HEK293 (cell line): ENCODE data around the gene EIF4G3.

Source experiments
- CTCF ChIA-PET: fragments of 350-600 bp; formaldehyde crosslinking; extraction: SDS; loops from one replicate; lab custom pipeline; 2021; ENCODE audit warnings: antibody characterized with exemption; lab: Yijun Ruan, JAX
- POLR2A ChIA-PET: fragments of 300-600 bp; formaldehyde crosslinking; extraction: SDS; loops from one replicate; lab custom pipeline; 2020; ENCODE audit warnings: antibody characterized with exemption, inconsistent platforms; lab: Yijun Ruan, JAX
- H3K27ac ChIP-seq: fragments of 200-500 bp; sonication (Bioruptor generic); 2 replicates; pipeline ENCODE4 v1.5.1; 2014; ENCODE audit warnings: low read depth, low read length, control low read depth, inconsistent platforms; ENCODE audit errors: extremely low read depth
- H3K36me3 ChIP-seq, 2 experiments: fragments of 200-500 bp in 1 of 2; sonication (Bioruptor generic) in 1 of 2; 1 replicate in 1 of 2; 2 replicates in 1 of 2; pipeline ENCODE4 v1.5.1; 2014 to 2017; ENCODE audit warnings: inconsistent platforms in 2 of 2, low read length in 2 of 2; ENCODE audit not compliant: control insufficient read depth in 2 of 2, insufficient read depth in 1 of 2
- H3K4me1 ChIP-seq: fragments of 200-500 bp; sonication (Bioruptor generic); 2 replicates; pipeline ENCODE4 v1.5.1; 2014; ENCODE audit warnings: mild to moderate bottlenecking, low read length, inconsistent platforms; ENCODE audit not compliant: control insufficient read depth, insufficient read depth
- H3K4me3 ChIP-seq: 2 replicates; pipeline ENCODE4 v1.5.1; 2011; ENCODE audit warnings: low read depth, mild to moderate bottlenecking, control low read depth, low read length, moderate library complexity
- H3K9me3 ChIP-seq: fragments of 200-500 bp; sonication (Bioruptor generic); 2 replicates; pipeline ENCODE4 v1.5.1; 2014; ENCODE audit warnings: low read depth, low read length, inconsistent platforms; ENCODE audit not compliant: control insufficient read depth, insufficient read depth
- BCL11B ChIP-seq: fragments of 450-650 bp; formaldehyde crosslinking; IDR thresholded peaks from 2 replicates; pipeline ENCODE4 v1.5.1; 2016; ENCODE audit warnings: low read depth, missing biosample characterization, missing genetic modification characterization
- HOXA7 ChIP-seq: sonication (generic); formaldehyde crosslinking; IDR thresholded peaks from 2 replicates; pipeline ENCODE4 v1.8.1; 2022; ENCODE audit warnings: missing genetic modification reagents, borderline replicate concordance
- IKZF3 ChIP-seq: fragments of 450-650 bp; IDR thresholded peaks from 2 replicates; pipeline ENCODE4 v1.5.0; 2018; ENCODE audit warnings: missing biosample characterization, mild to moderate bottlenecking, missing genetic modification characterization, moderate library complexity
- KLF7 ChIP-seq: fragments of 450-650 bp; formaldehyde crosslinking; IDR thresholded peaks from 2 replicates; pipeline ENCODE4 v1.5.1; 2016; ENCODE audit warnings: missing biosample characterization, missing genetic modification characterization, borderline replicate concordance
- KLF8 ChIP-seq: fragments of 450-650 bp; formaldehyde crosslinking; IDR thresholded peaks from 2 replicates; pipeline ENCODE4 v1.5.1; 2016; ENCODE audit warnings: missing biosample characterization, missing genetic modification characterization
- SALL2 ChIP-seq: fragments of 450-650 bp; formaldehyde crosslinking; IDR thresholded peaks from 2 replicates; pipeline ENCODE4 v1.5.0; 2017; ENCODE audit warnings: missing biosample characterization, mild to moderate bottlenecking, missing genetic modification characterization, borderline replicate concordance
- SCRT1 ChIP-seq: fragments of 450-650 bp; formaldehyde crosslinking; IDR thresholded peaks from 2 replicates; pipeline ENCODE4 v1.5.1; 2016; ENCODE audit warnings: missing biosample characterization, missing genetic modification characterization, borderline replicate concordance
- SP7 ChIP-seq: fragments of 450-650 bp; formaldehyde crosslinking; IDR thresholded peaks from 2 replicates; pipeline ENCODE4 v1.5.1; 2016; ENCODE audit warnings: missing biosample characterization, missing genetic modification characterization
- YY2 ChIP-seq: fragments of 450-650 bp; formaldehyde crosslinking; IDR thresholded peaks from 2 replicates; pipeline ENCODE4 v1.5.1; 2016; ENCODE audit warnings: missing biosample characterization, missing genetic modification characterization
- ZNF16 ChIP-seq: fragments of 450-650 bp; formaldehyde crosslinking; IDR thresholded peaks from 2 replicates; pipeline ENCODE4 v1.5.1; 2016; ENCODE audit warnings: low read depth, missing biosample characterization, missing genetic modification characterization
- ZNF19 ChIP-seq: fragments of 450-650 bp; formaldehyde crosslinking; IDR thresholded peaks from 2 replicates; pipeline ENCODE4; 2016; ENCODE audit warnings: missing biosample characterization, missing genetic modification characterization, low read depth
- ZNF341 ChIP-seq: fragments of 450-650 bp; formaldehyde crosslinking; IDR thresholded peaks from 2 replicates; pipeline ENCODE4; 2016; ENCODE audit warnings: low read depth, missing biosample characterization, missing genetic modification characterization
- ZNF48 ChIP-seq: fragments of 450-650 bp; formaldehyde crosslinking; IDR thresholded peaks from 2 replicates; pipeline ENCODE4 v1.5.1; 2016; ENCODE audit warnings: missing biosample characterization, missing genetic modification characterization
- ZNF510 ChIP-seq: fragments of 450-650 bp; formaldehyde crosslinking; IDR thresholded peaks from 2 replicates; pipeline ENCODE4 v1.5.1; 2018; ENCODE audit warnings: mild to moderate bottlenecking, missing genetic modification characterization, missing biosample characterization; ENCODE audit not compliant: insufficient replicate concordance
- ZNF514 ChIP-seq: fragments of 450-650 bp; formaldehyde crosslinking; IDR thresholded peaks from 2 replicates; pipeline ENCODE4 v1.5.1; 2016; ENCODE audit warnings: missing biosample characterization, missing genetic modification characterization
- ZNF558 ChIP-seq: fragments of 450-650 bp; formaldehyde crosslinking; IDR thresholded peaks from 2 replicates; pipeline ENCODE4 v1.5.1; 2016; ENCODE audit warnings: missing biosample characterization, missing genetic modification characterization
- ZNF571 ChIP-seq: fragments of 450-650 bp; formaldehyde crosslinking; IDR thresholded peaks from 2 replicates; pipeline ENCODE4 v1.5.0; 2017; ENCODE audit warnings: missing biosample characterization, missing genetic modification characterization
- ZNF585B ChIP-seq: fragments of 450-650 bp; formaldehyde crosslinking; IDR thresholded peaks from 2 replicates; pipeline ENCODE4 v1.5.1; 2016; ENCODE audit warnings: missing biosample characterization, missing genetic modification characterization
- ZNF677 ChIP-seq: fragments of 450-650 bp; IDR thresholded peaks from 2 replicates; pipeline ENCODE4 v1.5.0; 2018; ENCODE audit warnings: missing biosample characterization, mild to moderate bottlenecking, missing genetic modification characterization, moderate library complexity
- ZNF747 ChIP-seq: fragments of 450-650 bp; formaldehyde crosslinking; IDR thresholded peaks from 2 replicates; pipeline ENCODE4 v1.5.1; 2016; ENCODE audit warnings: missing biosample characterization, missing genetic modification characterization
- TF ChIP-seq, protein P1 (sequence below): fragments of 450-650 bp; formaldehyde crosslinking; IDR thresholded peaks from 2 replicates; pipeline ENCODE4 v1.5.1; 2017; ENCODE audit warnings: missing biosample characterization, missing genetic modification characterization
- TF ChIP-seq, protein P2 (sequence below): fragments of 450-650 bp; formaldehyde crosslinking; IDR thresholded peaks from 2 replicates; pipeline ENCODE4 v1.5.1; 2016; ENCODE audit warnings: missing biosample characterization, missing genetic modification characterization
- TF ChIP-seq, protein P3 (sequence below): fragments of 450-650 bp; formaldehyde crosslinking; conservative IDR thresholded peaks from 2 replicates; pipeline ENCODE4 v1.5.1; 2016; ENCODE audit warnings: low read depth, missing biosample characterization, missing genetic modification characterization
- TF ChIP-seq, protein P4 (sequence below): fragments of 450-650 bp; formaldehyde crosslinking; IDR thresholded peaks from 2 replicates; pipeline ENCODE4 v1.5.1; 2017; ENCODE audit warnings: missing biosample characterization, missing genetic modification characterization
- TF ChIP-seq, protein P5 (sequence below): fragments of 450-650 bp; formaldehyde crosslinking; IDR thresholded peaks from 2 replicates; pipeline ENCODE4 v1.5.1; 2016; ENCODE audit warnings: missing biosample characterization, missing genetic modification characterization

Gene EIF4G3

DNA sequence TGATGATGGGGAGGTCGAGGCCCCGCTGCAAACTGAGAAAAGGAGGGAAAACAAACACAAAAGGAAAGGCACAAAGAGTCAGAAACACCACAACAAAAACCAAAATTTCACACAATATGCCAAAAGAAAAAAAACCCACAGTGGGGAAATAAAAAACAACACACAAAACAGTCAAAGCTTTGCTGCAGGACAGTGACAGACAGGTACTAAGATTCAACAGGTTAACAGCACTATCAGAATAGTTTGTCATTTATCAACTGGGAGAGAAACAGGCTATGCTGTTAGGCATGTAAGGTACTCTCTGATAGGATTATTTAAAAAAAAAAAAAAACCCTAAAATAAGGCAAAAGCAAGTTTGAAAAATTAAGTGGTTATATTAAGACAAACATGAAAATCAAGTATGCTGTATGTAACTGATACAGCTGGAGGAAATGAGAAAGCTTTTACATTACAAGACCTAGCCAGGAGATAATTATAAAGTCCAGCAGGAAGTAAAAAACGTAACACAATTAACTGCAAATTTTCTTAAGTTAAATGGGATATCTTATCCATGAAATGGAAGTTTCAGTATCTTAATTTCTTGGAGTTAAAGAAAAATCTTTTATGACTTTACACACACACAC, 179.0 kb downstream of the EIF4G3 start (continued):
- no peak for TF ChIP-seq KLF7 (tag by site-specific recombination)
- TF ChIP-seq ZNF514 (tag by site-specific recombination), result no peak
- peak; percentile 96 for TF ChIP-seq SCRT1
- no peak for TF ChIP-seq ZNF19
- TF ChIP-seq ZNF571 (tag by site-specific recombination), result no peak
- TF ChIP-seq, protein P1, sequence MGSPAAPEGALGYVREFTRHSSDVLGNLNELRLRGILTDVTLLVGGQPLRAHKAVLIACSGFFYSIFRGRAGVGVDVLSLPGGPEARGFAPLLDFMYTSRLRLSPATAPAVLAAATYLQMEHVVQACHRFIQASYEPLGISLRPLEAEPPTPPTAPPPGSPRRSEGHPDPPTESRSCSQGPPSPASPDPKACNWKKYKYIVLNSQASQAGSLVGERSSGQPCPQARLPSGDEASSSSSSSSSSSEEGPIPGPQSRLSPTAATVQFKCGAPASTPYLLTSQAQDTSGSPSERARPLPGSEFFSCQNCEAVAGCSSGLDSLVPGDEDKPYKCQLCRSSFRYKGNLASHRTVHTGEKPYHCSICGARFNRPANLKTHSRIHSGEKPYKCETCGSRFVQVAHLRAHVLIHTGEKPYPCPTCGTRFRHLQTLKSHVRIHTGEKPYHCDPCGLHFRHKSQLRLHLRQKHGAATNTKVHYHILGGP (tag by site-specific recombination), result no peak
- TF ChIP-seq ZNF48, result no peak
- TF ChIP-seq ZNF677 (tag by site-specific recombination), result no peak
- no peak for TF ChIP-seq HOXA7 (CRISPR knock-in tag)
- no peak for TF ChIP-seq ZNF341 (tag by site-specific recombination)
- 0 out of 2 replicates have a peak, but pooled peaks have one; percentile 23 for TF ChIP-seq ZNF558 (tag by site-specific recombination)
- TF ChIP-seq YY2, result no peak
- TF ChIP-seq, protein P2, sequence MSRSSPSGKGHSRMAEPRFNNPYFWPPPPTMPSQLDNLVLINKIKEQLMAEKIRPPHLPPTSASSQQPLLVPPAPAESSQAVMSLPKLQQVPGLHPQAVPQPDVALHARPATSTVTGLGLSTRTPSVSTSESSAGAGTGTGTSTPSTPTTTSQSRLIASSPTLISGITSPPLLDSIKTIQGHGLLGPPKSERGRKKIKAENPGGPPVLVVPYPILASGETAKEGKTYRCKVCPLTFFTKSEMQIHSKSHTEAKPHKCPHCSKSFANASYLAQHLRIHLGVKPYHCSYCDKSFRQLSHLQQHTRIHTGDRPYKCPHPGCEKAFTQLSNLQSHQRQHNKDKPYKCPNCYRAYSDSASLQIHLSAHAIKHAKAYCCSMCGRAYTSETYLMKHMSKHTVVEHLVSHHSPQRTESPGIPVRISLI (tag by site-specific recombination), result 0 out of 2 replicates have a peak, but pooled peaks have one; percentile 47
- TF ChIP-seq SP7 (tag by site-specific recombination), result no peak
- no peak for TF ChIP-seq BCL11B (tag by site-specific recombination)
- TF ChIP-seq, protein P3, sequence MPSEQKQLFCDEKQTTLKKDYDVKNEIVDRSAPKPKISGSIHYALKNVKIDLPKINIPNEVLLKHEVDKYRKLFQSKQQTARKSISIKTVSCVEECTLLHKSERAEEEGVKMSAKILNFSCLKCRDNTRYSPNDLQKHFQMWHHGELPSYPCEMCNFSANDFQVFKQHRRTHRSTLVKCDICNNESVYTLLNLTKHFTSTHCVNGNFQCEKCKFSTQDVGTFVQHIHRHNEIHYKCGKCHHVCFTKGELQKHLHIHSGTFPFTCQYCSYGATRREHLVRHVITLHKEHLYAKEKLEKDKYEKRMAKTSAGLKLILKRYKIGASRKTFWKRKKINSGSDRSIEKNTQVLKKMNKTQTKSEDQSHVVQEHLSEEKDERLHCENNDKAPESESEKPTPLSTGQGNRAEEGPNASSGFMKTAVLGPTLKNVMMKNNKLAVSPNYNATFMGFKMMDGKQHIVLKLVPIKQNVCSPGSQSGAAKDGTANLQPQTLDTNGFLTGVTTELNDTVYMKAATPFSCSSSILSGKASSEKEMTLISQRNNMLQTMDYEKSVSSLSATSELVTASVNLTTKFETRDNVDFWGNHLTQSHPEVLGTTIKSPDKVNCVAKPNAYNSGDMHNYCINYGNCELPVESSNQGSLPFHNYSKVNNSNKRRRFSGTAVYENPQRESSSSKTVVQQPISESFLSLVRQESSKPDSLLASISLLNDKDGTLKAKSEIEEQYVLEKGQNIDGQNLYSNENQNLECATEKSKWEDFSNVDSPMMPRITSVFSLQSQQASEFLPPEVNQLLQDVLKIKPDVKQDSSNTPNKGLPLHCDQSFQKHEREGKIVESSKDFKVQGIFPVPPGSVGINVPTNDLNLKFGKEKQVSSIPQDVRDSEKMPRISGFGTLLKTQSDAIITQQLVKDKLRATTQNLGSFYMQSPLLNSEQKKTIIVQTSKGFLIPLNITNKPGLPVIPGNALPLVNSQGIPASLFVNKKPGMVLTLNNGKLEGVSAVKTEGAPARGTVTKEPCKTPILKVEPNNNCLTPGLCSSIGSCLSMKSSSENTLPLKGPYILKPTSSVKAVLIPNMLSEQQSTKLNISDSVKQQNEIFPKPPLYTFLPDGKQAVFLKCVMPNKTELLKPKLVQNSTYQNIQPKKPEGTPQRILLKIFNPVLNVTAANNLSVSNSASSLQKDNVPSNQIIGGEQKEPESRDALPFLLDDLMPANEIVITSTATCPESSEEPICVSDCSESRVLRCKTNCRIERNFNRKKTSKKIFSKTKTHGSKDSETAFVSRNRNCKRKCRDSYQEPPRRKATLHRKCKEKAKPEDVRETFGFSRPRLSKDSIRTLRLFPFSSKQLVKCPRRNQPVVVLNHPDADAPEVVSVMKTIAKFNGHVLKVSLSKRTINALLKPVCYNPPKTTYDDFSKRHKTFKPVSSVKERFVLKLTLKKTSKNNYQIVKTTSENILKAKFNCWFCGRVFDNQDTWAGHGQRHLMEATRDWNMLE (tag by site-specific recombination), result no peak
- TF ChIP-seq, protein P4, sequence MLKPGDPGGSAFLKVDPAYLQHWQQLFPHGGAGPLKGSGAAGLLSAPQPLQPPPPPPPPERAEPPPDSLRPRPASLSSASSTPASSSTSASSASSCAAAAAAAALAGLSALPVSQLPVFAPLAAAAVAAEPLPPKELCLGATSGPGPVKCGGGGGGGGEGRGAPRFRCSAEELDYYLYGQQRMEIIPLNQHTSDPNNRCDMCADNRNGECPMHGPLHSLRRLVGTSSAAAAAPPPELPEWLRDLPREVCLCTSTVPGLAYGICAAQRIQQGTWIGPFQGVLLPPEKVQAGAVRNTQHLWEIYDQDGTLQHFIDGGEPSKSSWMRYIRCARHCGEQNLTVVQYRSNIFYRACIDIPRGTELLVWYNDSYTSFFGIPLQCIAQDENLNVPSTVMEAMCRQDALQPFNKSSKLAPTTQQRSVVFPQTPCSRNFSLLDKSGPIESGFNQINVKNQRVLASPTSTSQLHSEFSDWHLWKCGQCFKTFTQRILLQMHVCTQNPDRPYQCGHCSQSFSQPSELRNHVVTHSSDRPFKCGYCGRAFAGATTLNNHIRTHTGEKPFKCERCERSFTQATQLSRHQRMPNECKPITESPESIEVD (tag by site-specific recombination), result peak; percentile 55
- no peak for TF ChIP-seq ZNF747 (tag by site-specific recombination)

DNA sequence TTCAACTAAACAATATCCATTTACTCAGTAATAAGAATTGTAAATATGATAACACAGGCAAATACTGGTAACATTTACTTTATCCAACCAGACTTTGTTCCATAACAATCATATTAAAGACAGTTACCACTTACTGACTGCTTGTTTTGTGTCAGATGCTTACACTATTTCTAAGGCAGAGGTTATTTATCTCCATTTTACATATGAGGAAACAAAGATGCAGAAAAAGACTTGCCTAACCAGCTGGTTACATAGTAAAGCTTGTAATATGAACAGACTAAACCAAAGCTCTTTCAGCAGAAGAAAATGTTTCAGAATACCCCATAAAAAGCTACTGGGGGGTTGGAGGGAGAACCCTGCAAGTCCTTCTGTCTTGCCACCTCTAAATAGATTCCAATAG, 180.1 kb downstream of the EIF4G3 start:
- CTCF ChIA-PET, result interaction anchor here (1.5 kb wide), 1 partner anchor 199 kb away, joined by 5 read pairs; no protein-coding TSS in a partner anchor
- Histone ChIP-seq H3K4me3 (no peak overlapping the region), H3K27ac (no peak overlapping the region), H3K4me1 (peaks cover 39% of the 10 kb centered on the region), H3K9me3 (no peaks in the 10 kb centered on the region), H3K36me3 (peaks cover 0 to 10% of the 10 kb centered on the region in 2 experiments; a peak in 1 of 3 replicates)
- POLR2A ChIA-PET, result no interaction called here
- no peak for TF ChIP-seq IKZF3 (tag by site-specific recombination)
- TF ChIP-seq ZNF510 (tag by site-specific recombination), result no peak
- no peak for TF ChIP-seq ZNF16 (tag by site-specific recombination)
- TF ChIP-seq, protein P5, sequence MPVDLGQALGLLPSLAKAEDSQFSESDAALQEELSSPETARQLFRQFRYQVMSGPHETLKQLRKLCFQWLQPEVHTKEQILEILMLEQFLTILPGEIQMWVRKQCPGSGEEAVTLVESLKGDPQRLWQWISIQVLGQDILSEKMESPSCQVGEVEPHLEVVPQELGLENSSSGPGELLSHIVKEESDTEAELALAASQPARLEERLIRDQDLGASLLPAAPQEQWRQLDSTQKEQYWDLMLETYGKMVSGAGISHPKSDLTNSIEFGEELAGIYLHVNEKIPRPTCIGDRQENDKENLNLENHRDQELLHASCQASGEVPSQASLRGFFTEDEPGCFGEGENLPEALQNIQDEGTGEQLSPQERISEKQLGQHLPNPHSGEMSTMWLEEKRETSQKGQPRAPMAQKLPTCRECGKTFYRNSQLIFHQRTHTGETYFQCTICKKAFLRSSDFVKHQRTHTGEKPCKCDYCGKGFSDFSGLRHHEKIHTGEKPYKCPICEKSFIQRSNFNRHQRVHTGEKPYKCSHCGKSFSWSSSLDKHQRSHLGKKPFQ (tag by site-specific recombination), result no peak
- no peak for TF ChIP-seq KLF8 (tag by site-specific recombination)
- TF ChIP-seq, protein P2 (tag by site-specific recombination), result no peak
- no peak for TF ChIP-seq ZNF585B (tag by site-specific recombination)
- no peak for TF ChIP-seq SALL2 (tag by site-specific recombination)
